ENCODE results near the gene SLAMF9.

DNA sequence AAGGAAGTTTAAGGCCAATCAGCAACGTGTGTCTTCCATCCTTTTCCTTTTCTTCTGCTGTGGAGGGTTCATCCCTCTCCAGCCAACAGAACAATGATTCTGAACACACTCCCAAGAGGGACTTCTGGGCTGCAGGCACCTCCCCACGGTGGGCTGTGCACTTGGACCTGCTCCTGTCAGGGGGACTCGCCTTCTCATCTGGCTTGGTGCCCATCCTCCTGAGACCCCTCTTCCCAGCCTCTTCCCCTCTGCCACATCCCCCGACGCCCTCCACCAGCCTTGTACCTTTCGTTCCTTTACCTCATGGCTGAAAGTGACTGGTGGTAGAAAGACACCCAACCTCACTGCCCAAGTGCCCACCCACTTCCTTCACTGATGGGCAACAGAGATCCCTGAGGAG is 26.0 kb upstream of the SLAMF9 start:
- TF ChIP-seq, protein P1, sequence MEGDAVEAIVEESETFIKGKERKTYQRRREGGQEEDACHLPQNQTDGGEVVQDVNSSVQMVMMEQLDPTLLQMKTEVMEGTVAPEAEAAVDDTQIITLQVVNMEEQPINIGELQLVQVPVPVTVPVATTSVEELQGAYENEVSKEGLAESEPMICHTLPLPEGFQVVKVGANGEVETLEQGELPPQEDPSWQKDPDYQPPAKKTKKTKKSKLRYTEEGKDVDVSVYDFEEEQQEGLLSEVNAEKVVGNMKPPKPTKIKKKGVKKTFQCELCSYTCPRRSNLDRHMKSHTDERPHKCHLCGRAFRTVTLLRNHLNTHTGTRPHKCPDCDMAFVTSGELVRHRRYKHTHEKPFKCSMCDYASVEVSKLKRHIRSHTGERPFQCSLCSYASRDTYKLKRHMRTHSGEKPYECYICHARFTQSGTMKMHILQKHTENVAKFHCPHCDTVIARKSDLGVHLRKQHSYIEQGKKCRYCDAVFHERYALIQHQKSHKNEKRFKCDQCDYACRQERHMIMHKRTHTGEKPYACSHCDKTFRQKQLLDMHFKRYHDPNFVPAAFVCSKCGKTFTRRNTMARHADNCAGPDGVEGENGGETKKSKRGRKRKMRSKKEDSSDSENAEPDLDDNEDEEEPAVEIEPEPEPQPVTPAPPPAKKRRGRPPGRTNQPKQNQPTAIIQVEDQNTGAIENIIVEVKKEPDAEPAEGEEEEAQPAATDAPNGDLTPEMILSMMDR (IDR thresholded peaks at IDR 0.05; ENCODE audit: extremely low read depth in 1 of 2, insufficient read depth in 1 of 2, low read depth in 1 of 2, low read length in 2 of 2), result no peak
- no peak for TF ChIP-seq POLR2A (IDR thresholded peaks at IDR 0.05; ENCODE audit: low read depth, low read length)
- TF ChIP-seq EZH2 (IDR thresholded peaks at IDR 0.05; ENCODE audit: borderline replicate concordance, low read depth, low read length, severe bottlenecking), result no peak
- TF ChIP-seq, protein P2, sequence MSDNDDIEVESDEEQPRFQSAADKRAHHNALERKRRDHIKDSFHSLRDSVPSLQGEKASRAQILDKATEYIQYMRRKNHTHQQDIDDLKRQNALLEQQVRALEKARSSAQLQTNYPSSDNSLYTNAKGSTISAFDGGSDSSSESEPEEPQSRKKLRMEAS (IDR thresholded peaks at IDR 0.05; ENCODE audit: insufficient read depth, insufficient read length), result no peak
- TF ChIP-seq POLR2AphosphoS5 (IDR thresholded peaks at IDR 0.05; ENCODE audit: insufficient read depth, low read depth, low read length), result no peak
- no peak for TF ChIP-seq FOS (IDR thresholded peaks at IDR 0.05; ENCODE audit: borderline replicate concordance, insufficient read depth, low read length)
- TF ChIP-seq MYC (IDR thresholded peaks at IDR 0.05; ENCODE audit: low read depth, low read length), result no peak

Data from endothelial cell of umbilical vein (primary cell).